HG02571 (cell line): ENCODE data around the gene LIX1L.

Experiments used
- ATAC-seq: cut with Tn5 transposase; IDR thresholded peaks from one replicate; pipeline ENCODE4 v1.9.1; 2021; ENCODE audit warnings: mild to moderate bottlenecking, moderate library complexity; ENCODE audit not compliant: unreplicated experiment

Gene LIX1L

GRCh38 chr1:145985502-145986439 lies 28.0 kb upstream of the LIX1L start:
- no peak for ATAC-seq

GRCh38 chr1:145985129-145985501 lies 27.3 kb upstream of the LIX1L start:
- ATAC-seq, result no peak

- ATAC-seq, result no peak
Measured at GRCh38 chr1:145983960-145984830, 26.4 kb upstream of the LIX1L start.

- no peak for ATAC-seq
Measured at GRCh38 chr1:145983206-145983675, 25.4 kb upstream of the LIX1L start.

GRCh38 chr1:145982010-145982723 lies 24.4 kb upstream of the LIX1L start:
- no peak for ATAC-seq

GRCh38 chr1:145980457-145980994 lies 22.7 kb upstream of the LIX1L start:
- no peak for ATAC-seq

- no peak for ATAC-seq
Measured at GRCh38 chr1:145979746-145980456, 22.1 kb upstream of the LIX1L start.

GRCh38 chr1:145978854-145979745 lies 21.3 kb upstream of the LIX1L start:
- ATAC-seq, result peak; percentile 92

- ATAC-seq, result no peak
Measured at GRCh38 chr1:145978471-145978853, 20.6 kb upstream of the LIX1L start.

- no peak for ATAC-seq
Measured at GRCh38 chr1:145977486-145978470, 20.0 kb upstream of the LIX1L start.

GRCh38 chr1:145977016-145977415 lies 19.2 kb upstream of the LIX1L start:
- no peak for ATAC-seq

- no peak for ATAC-seq
Measured at GRCh38 chr1:145975216-145975615, 17.4 kb upstream of the LIX1L start.

GRCh38 chr1:145974721-145975120 lies 16.9 kb upstream of the LIX1L start:
- ATAC-seq, result no peak

GRCh38 chr1:145972580-145972979 lies 14.8 kb upstream of the LIX1L start:
- ATAC-seq, result no peak

GRCh38 chr1:145967288-145967687 lies 9.5 kb upstream of the LIX1L start:
- ATAC-seq, result no peak

- ATAC-seq, result no peak
Measured at GRCh38 chr1:145965119-145965744, 7.4 kb upstream of the LIX1L start.

GRCh38 chr1:145964328-145965118 lies 6.7 kb upstream of the LIX1L start, which contains the start of the genes ANKRD34A and POLR3GL:
ANKRD34A (minus strand) TSS chr1:145964575; CDS start chr1:145961759, 2,816 bp downstream.
POLR3GL (plus strand) TSS chr1:145964690; CDS start chr1:145974866, 10,176 bp downstream.
- peak; percentile 92 for ATAC-seq
